H9 (cell line): Measurements from ENCODE around the gene MAN1A1. TPM values are rescaled to one million over a fixed set of nuclear protein-coding genes. Genes with fewer than 3 reads are reported as not detected.

Experiments
- DNase-seq: peaks from one replicate; pipeline ENCODE4 v3.0.0-alpha.2; 2017
- H2AFZ ChIP-seq: one replicate; pipeline ENCODE4 v1.6.1; 2013; ENCODE audit warnings: mild to moderate bottlenecking, low read length, control low read depth, moderate library complexity
- H2AK5ac ChIP-seq: 2 replicates; pipeline ENCODE4 v1.6.1; 2013; ENCODE audit warnings: low read length, control low read depth, mixed read lengths; ENCODE audit not compliant: insufficient read length
- H2BK120ac ChIP-seq: one replicate; pipeline ENCODE4 v1.6.1; 2013; ENCODE audit warnings: low read depth, mild to moderate bottlenecking, low read length, control low read depth, inconsistent platforms; ENCODE audit not compliant: poor library complexity, severe bottlenecking
- H2BK12ac ChIP-seq: 2 replicates; pipeline ENCODE4 v1.6.1; 2013; ENCODE audit warnings: low read length, control low read depth, mixed read lengths, low read depth; ENCODE audit not compliant: insufficient read length
- H2BK15ac ChIP-seq: 2 replicates; pipeline ENCODE4 v1.6.1; 2013; ENCODE audit warnings: low read depth, low read length, control low read depth
- H2BK20ac ChIP-seq: one replicate; pipeline ENCODE4 v1.6.1; 2013; ENCODE audit warnings: low read depth, mild to moderate bottlenecking, low read length, control low read depth, inconsistent platforms; ENCODE audit not compliant: poor library complexity, severe bottlenecking
- H2BK5ac ChIP-seq: 2 replicates; pipeline ENCODE4 v1.6.1; 2013; ENCODE audit warnings: low read length, control low read depth, mixed read lengths; ENCODE audit not compliant: insufficient read length
- H3K14ac ChIP-seq: 2 replicates; pipeline ENCODE4 v1.6.1; 2013; ENCODE audit warnings: low read length, control low read depth; ENCODE audit not compliant: insufficient read depth
- H3K18ac ChIP-seq: 2 replicates; pipeline ENCODE4 v1.6.1; 2013; ENCODE audit warnings: low read depth, mild to moderate bottlenecking, mixed read lengths, low read length, control low read depth; ENCODE audit not compliant: insufficient read length
- H3K23ac ChIP-seq: 2 replicates; pipeline ENCODE4 v1.6.1; 2013; ENCODE audit warnings: low read length, control low read depth, mixed read lengths, low read depth; ENCODE audit not compliant: insufficient read length
- H3K23me2 ChIP-seq: 2 replicates; pipeline ENCODE4 v1.6.1; 2013; ENCODE audit warnings: low read depth, mild to moderate bottlenecking, mixed read lengths, low read length, control low read depth; ENCODE audit not compliant: insufficient read length, poor library complexity, severe bottlenecking
- H3K27ac ChIP-seq: 2 replicates; pipeline ENCODE4 v1.5.1; 2013; ENCODE audit warnings: low read length, control low read depth, mixed read lengths, low read depth; ENCODE audit not compliant: insufficient read length
- H3K27me3 ChIP-seq: 2 replicates; pipeline ENCODE4 v1.6.1; 2013; ENCODE audit warnings: low read length, control low read depth, inconsistent platforms; ENCODE audit not compliant: insufficient read depth
- H3K4ac ChIP-seq: 2 replicates; pipeline ENCODE4 v1.6.1; 2013; ENCODE audit warnings: low read depth, mild to moderate bottlenecking, control low read depth, inconsistent platforms, low read length, moderate library complexity
- H3K4me1 ChIP-seq: 2 replicates; pipeline ENCODE4 v1.6.1; 2013; ENCODE audit warnings: low read length, control low read depth, inconsistent platforms; ENCODE audit not compliant: insufficient read depth
- H3K4me2 ChIP-seq: 2 replicates; pipeline ENCODE4 v1.6.1; 2013; ENCODE audit warnings: low read length, control low read depth, mixed read lengths; ENCODE audit not compliant: insufficient read length, insufficient read depth
- H3K56ac ChIP-seq: 2 replicates; pipeline ENCODE4 v1.6.1; 2013; ENCODE audit warnings: low read depth, mild to moderate bottlenecking, mixed read lengths, low read length, control low read depth; ENCODE audit not compliant: insufficient read length
- H3K79me1 ChIP-seq: 2 replicates; pipeline ENCODE4 v1.6.1; 2013; ENCODE audit warnings: low read depth, mild to moderate bottlenecking, moderate library complexity, low read length, control low read depth, inconsistent platforms; ENCODE audit not compliant: insufficient read depth, poor library complexity, severe bottlenecking
- H3K79me2 ChIP-seq: 2 replicates; pipeline ENCODE4 v1.6.1; 2013; ENCODE audit warnings: low read length, control low read depth, inconsistent platforms; ENCODE audit not compliant: insufficient read depth
- H3K9ac ChIP-seq: 2 replicates; pipeline ENCODE4 v1.6.1; 2013; ENCODE audit warnings: low read length, control low read depth, mixed read lengths; ENCODE audit not compliant: insufficient read length; ENCODE audit errors: extremely low read depth
- H3K9me3 ChIP-seq: one replicate; pipeline ENCODE4 v1.6.1; 2013; ENCODE audit warnings: low read depth, low read length, inconsistent platforms; ENCODE audit not compliant: control insufficient read depth
- H3T11ph ChIP-seq: one replicate; pipeline ENCODE4 v1.6.1; 2013; ENCODE audit warnings: mild to moderate bottlenecking, low read length, control low read depth, inconsistent platforms
- H4K20me1 ChIP-seq: one replicate; pipeline ENCODE4 v1.6.1; 2013; ENCODE audit not compliant: control insufficient read depth, insufficient read length, insufficient read depth
- H4K5ac ChIP-seq: 2 replicates; pipeline ENCODE4 v1.6.1; 2013; ENCODE audit warnings: low read depth, mild to moderate bottlenecking, mixed read lengths, low read length, control low read depth; ENCODE audit not compliant: insufficient read length
- H4K8ac ChIP-seq: replicated peaks from 2 replicates; pipeline ENCODE4 v1.6.1; 2013; ENCODE audit warnings: low read length, control low read depth, mixed read lengths, low read depth; ENCODE audit not compliant: insufficient read length
- H4K91ac ChIP-seq: 2 replicates; pipeline ENCODE4 v1.6.1; 2013; ENCODE audit warnings: low read depth, mild to moderate bottlenecking, moderate library complexity, mixed read lengths, low read length, control low read depth; ENCODE audit not compliant: insufficient read length
- H3K27ac Mint-ChIP-seq, 3 experiments: 2 replicates in 2 of 3; 3 replicates in 1 of 3; pipeline ENCODE4 v1.8.0; 2020 to 2021; ENCODE audit warnings: mixed read lengths in 3 of 3, mild to moderate bottlenecking in 1 of 3, moderate library complexity in 1 of 3
- H3K27me3 Mint-ChIP-seq: 2 replicates; pipeline ENCODE4 v1.8.0; 2021; ENCODE audit warnings: low read depth, mild to moderate bottlenecking, moderate library complexity, mixed read lengths
- H3K36me3 Mint-ChIP-seq, 3 experiments: 2 replicates in 2 of 3; 3 replicates in 1 of 3; pipeline ENCODE4 v1.8.0; 2020 to 2021; ENCODE audit warnings: low read depth in 3 of 3, mixed read lengths in 3 of 3; ENCODE audit not compliant: insufficient read depth in 1 of 3
- H3K4me1 Mint-ChIP-seq, 2 experiments: 2 replicates each; pipeline ENCODE4 v1.8.0; 2020; ENCODE audit warnings: mixed read lengths in 2 of 2
- H3K4me3 Mint-ChIP-seq, 2 experiments: 2 replicates in 1 of 2; 3 replicates in 1 of 2; pipeline ENCODE4 v1.8.0; 2020 to 2021; ENCODE audit warnings: mild to moderate bottlenecking in 2 of 2, mixed read lengths in 2 of 2, moderate library complexity in 1 of 2
- H3K9me3 Mint-ChIP-seq, 2 experiments: 2 replicates in 1 of 2; 3 replicates in 1 of 2; pipeline ENCODE4 v1.8.0; 2020; ENCODE audit warnings: mild to moderate bottlenecking in 2 of 2, mixed read lengths in 2 of 2, moderate library complexity in 1 of 2
- CTCF ChIP-seq: fragments of 200-600 bp; sonication (generic); conservative IDR thresholded peaks from 3 replicates; pipeline ENCODE4 v1.8.0; 2021; ENCODE audit warnings: antibody characterized with exemption, mild to moderate bottlenecking
- WGBS: extraction: QIAGEN DNeasy Blood & Tissue Kit; methylation state at CpG from one replicate; pipeline ENCODE4 v1.1.7; 2013; ENCODE audit warnings: missing lambda C conversion rate, low lambda C conversion rate, mixed read lengths; ENCODE audit not compliant: insufficient read length; ENCODE audit errors: extremely low coverage; 5-methylcytosine and 5-hydroxymethylcytosine counted together
- total RNA-seq: library from RNA; stranded (reverse); gene quantifications from 2 replicates; pipeline ENCODE4 v1.2.1, GENCODE V29; 2021

MAN1A1 gene
- total RNA-seq, 1 experiment from 2014 or later: 1.6 TPM

DNA sequence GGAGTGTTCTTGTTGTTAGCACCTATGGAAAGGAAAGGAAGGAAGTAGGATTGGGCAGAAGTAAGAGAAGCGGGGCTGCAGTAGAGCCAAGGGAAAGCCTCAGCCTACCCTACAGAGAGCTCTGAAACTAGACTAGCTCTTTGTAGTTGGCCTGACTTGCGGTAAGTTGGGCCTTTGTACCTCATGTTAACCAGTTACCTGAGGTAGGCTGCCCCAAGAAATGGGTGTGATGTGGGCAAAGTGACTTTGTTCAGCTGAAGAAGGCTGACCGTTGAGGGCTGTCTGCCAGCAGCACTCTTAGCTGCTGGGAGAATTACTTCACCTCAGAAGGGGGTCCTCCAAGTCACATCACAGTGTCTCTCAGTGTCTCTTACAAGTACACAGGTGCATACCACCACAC is 216.2 kb downstream of the MAN1A1 start:
- no peaks in the 10 kb centered on the region for H3K23me2 ChIP-seq
- H3K27ac Mint-ChIP-seq: no peak overlapping the region
- H3K27me3 ChIP-seq: no peaks in the 10 kb centered on the region
- no peak overlapping the region for H2BK120ac ChIP-seq
- H2BK15ac ChIP-seq: no peak overlapping the region
- no peak overlapping the region for H2BK5ac ChIP-seq
- no peak overlapping the region for H4K5ac ChIP-seq
- H4K8ac ChIP-seq: no peak overlapping the region
- no peak overlapping the region for H4K91ac ChIP-seq
- no peak overlapping the region for H2AK5ac ChIP-seq
- H3K4me1 ChIP-seq: no peaks in the 10 kb centered on the region; the same call in 1 of the 2 replicates
- no peak for DNase-seq
- H3K9me3 ChIP-seq: no peaks in the 10 kb centered on the region
- no peaks in the 10 kb centered on the region; a peak in 1 of 5 replicates for H3K9me3 Mint-ChIP-seq
- H3K79me2 ChIP-seq: no peaks in the 10 kb centered on the region
- H3K9ac ChIP-seq: no peak overlapping the region
- no peak overlapping the region for H2BK20ac ChIP-seq
- no peak overlapping the region for H3K4me3 Mint-ChIP-seq
- no peak for TF ChIP-seq CTCF
- H4K20me1 ChIP-seq: no peaks in the 10 kb centered on the region
- H3K4me1 Mint-ChIP-seq: peaks cover 11 to 16% of the 10 kb centered on the region in 2 experiments
- H3K27ac ChIP-seq: no peak overlapping the region
- no peaks in the 10 kb centered on the region for H3K79me1 ChIP-seq
- no peak overlapping the region for H3T11ph ChIP-seq
- no peaks in the 10 kb centered on the region for H3K27me3 Mint-ChIP-seq
- H3K4me2 ChIP-seq: no peak overlapping the region
- no peaks in the 10 kb centered on the region for H3K36me3 Mint-ChIP-seq
- no peak overlapping the region for H2AFZ ChIP-seq
- H3K4ac ChIP-seq: no peak overlapping the region
- no peak overlapping the region for H3K18ac ChIP-seq
- WGBS: no CpG with 5 or more reads among the region's 3 CpGs
- H3K56ac ChIP-seq: no peak overlapping the region
- no peak overlapping the region for H2BK12ac ChIP-seq
- H3K14ac ChIP-seq: no peak overlapping the region
- no peak overlapping the region for H3K23ac ChIP-seq
